Measurements from ENCODE around the gene ESYT1. TPM values are rescaled to one million over a fixed set of nuclear protein-coding genes. Genes with fewer than 3 reads are reported as not detected.

Gene ESYT1
- total and polyA plus RNA-seq, 8 donors, result 8.6 to 142 (median 29.7) TPM

GRCh38 chr12:56118688-56119357, 9.2 kb upstream of the ESYT1 start:
- Histone ChIP-seq H3K4me1 (peaks cover 18 to 54% (median 36%) of the 10 kb centered on the region in 4 donors), H3K27me3 (no peaks in the 10 kb centered on the region), H3K27ac (peak overlapping the region; percentile 95 to 97 (median 96)), H3K4me3 (peak overlapping the region; percentile 69 to 79 (median 74)), H3K9me3 (no peaks in the 10 kb centered on the region), H3K36me3 (peaks cover 11 to 41% (median 25%) of the 10 kb centered on the region in 4 donors)
- TF ChIP-seq CTCF (IDR thresholded peaks at IDR 0.05) (no peak), POLR2AphosphoS5 (IDR thresholded peaks at IDR 0.05) (no peak), EP300 (IDR thresholded peaks at IDR 0.05) (no peak), POLR2A (IDR thresholded peaks at IDR 0.05) (no peak)
- intact Hi-C loops (cut with DNase I; ENCODE audit: low total_unique reads), result no loop called here
- DNase-seq, result no peak
- WGBS, 5 donors, result 3 to 8% (median 6%) methylated on average over 13 of the region's 13 CpGs

- Histone ChIP-seq H3K4me1 (peaks cover 18 to 57% (median 37%) of the 10 kb centered on the region in 4 donors), H3K27me3 (no peaks in the 10 kb centered on the region), H3K9me3 (no peaks in the 10 kb centered on the region), H3K36me3 (peaks cover 11 to 37% (median 22%) of the 10 kb centered on the region in 4 donors), H3K27ac (peak overlapping the region in 4 of 5 donors; percentile 95 to 97 (median 96)), H3K4me3 (peak overlapping the region; percentile 69 to 79 (median 74))
- WGBS, 5 donors, result 0% methylated on average over 2 of the region's 2 CpGs
- TF ChIP-seq CTCF (IDR thresholded peaks at IDR 0.05), result peak in 5 of 7 experiments; percentile 44 to 93 (median 76)
- no peak for TF ChIP-seq POLR2A (IDR thresholded peaks at IDR 0.05)
- peak in 2 of 3 donors; percentile 69 to 82 for TF ChIP-seq POLR2AphosphoS5 (IDR thresholded peaks at IDR 0.05)
- intact Hi-C loops (cut with DNase I; ENCODE audit: low total_unique reads), result no loop called here
- DNase-seq, result peak; percentile 63 to 95
Observed at GRCh38 chr12:56119361-56119796, 8.7 kb upstream of the ESYT1 start.

- Histone ChIP-seq H3K27ac (peak overlapping the region in 4 of 5 donors; percentile 95 to 97 (median 96)), H3K27me3 (no peaks in the 10 kb centered on the region), H3K4me3 (no peak overlapping the region), H3K4me1 (peaks cover 18 to 63% (median 38%) of the 10 kb centered on the region in 4 donors), H3K36me3 (peaks cover 11 to 37% (median 22%) of the 10 kb centered on the region in 4 donors), H3K9me3 (no peaks in the 10 kb centered on the region)
- no peak for DNase-seq
- 90 to 94% (median 93%) methylated on average over 15 to 17 of the region's 17 CpGs for WGBS, 5 donors
- TF ChIP-seq POLR2AphosphoS5 (IDR thresholded peaks at IDR 0.05) (no peak), EP300 (IDR thresholded peaks at IDR 0.05) (no peak), POLR2A (IDR thresholded peaks at IDR 0.05) (no peak), CTCF (IDR thresholded peaks at IDR 0.05) (no peak)
- intact Hi-C loops (cut with DNase I; ENCODE audit: low total_unique reads), result loop anchor here (5.0 kb wide), 1 partner anchor 42 kb away; no protein-coding TSS in a partner anchor
Observed at GRCh38 chr12:56120158-56120846, 7.8 kb upstream of the ESYT1 start.

- intact Hi-C loops (cut with DNase I; ENCODE audit: low total_unique reads), result loop anchor here (5.0 kb wide), 1 partner anchor 41 kb away; no protein-coding TSS in a partner anchor
- DNase-seq, result no peak
- H3K27ac ChIP-seq, result peak overlapping the region in 2 of 5 donors; percentile 12 to 95
- H3K4me3 ChIP-seq, result no peak overlapping the region
- peaks cover 24 to 69% (median 43%) of the 10 kb centered on the region in 4 donors for H3K4me1 ChIP-seq
- peaks cover 11 to 37% (median 22%) of the 10 kb centered on the region in 4 donors for H3K36me3 ChIP-seq
- H3K9me3 ChIP-seq, result no peaks in the 10 kb centered on the region
- H3K27me3 ChIP-seq, result no peaks in the 10 kb centered on the region
- no peak for TF ChIP-seq POLR2AphosphoS5 (IDR thresholded peaks at IDR 0.05)
- TF ChIP-seq POLR2A (IDR thresholded peaks at IDR 0.05), result no peak
- no peak for TF ChIP-seq CTCF (IDR thresholded peaks at IDR 0.05)
- TF ChIP-seq EP300 (IDR thresholded peaks at IDR 0.05), result no peak
- 86 to 90% (median 89%) methylated on average over 10 to 11 of the region's 11 CpGs for WGBS, 5 donors
Observed at GRCh38 chr12:56121204-56121870, 6.7 kb upstream of the ESYT1 start.
